ENCODE results near the gene WIF1.

Gene WIF1

GRCh38 chr12:65123435-65124063 lies 2.4 kb upstream of the WIF1 start:
- TF ChIP-seq CTCF (IDR thresholded peaks at IDR 0.05; ENCODE audit: insufficient read depth, low read depth, low read length, missing control alignments): peak; percentile 54
- DNase-seq (ENCODE audit: low read depth): peak; percentile 56
- H3K4me3 ChIP-seq (ENCODE audit: low read depth, low read length): no peak overlapping the region

GRCh38 chr12:65122703-65123102 lies 1.6 kb upstream of the WIF1 start:
- DNase-seq (ENCODE audit: low read depth): no peak
- TF ChIP-seq CTCF (IDR thresholded peaks at IDR 0.05; ENCODE audit: insufficient read depth, low read depth, low read length, missing control alignments): no peak

GRCh38 chr12:65121956-65122469 lies 908 bp upstream of the WIF1 start:
- TF ChIP-seq CTCF (IDR thresholded peaks at IDR 0.05; ENCODE audit: insufficient read depth, low read depth, low read length, missing control alignments): no peak
- H3K4me3 ChIP-seq (ENCODE audit: low read depth, low read length): no peak overlapping the region
- DNase-seq (ENCODE audit: low read depth): no peak

More at GRCh38 chr12:65122703-65123102, 1.6 kb upstream of the WIF1 start:
- no peak overlapping the region for H3K4me3 ChIP-seq (ENCODE audit: low read depth, low read length)

- no peak for TF ChIP-seq CTCF (IDR thresholded peaks at IDR 0.05; ENCODE audit: insufficient read depth, low read depth, low read length, missing control alignments)
- DNase-seq (ENCODE audit: low read depth): no peak
- H3K4me3 ChIP-seq (ENCODE audit: low read depth, low read length): no peak overlapping the region
These were observed 2.0 kb downstream of the WIF1 start for GRCh38 chr12:65119063-65119462.

- TF ChIP-seq CTCF (IDR thresholded peaks at IDR 0.05; ENCODE audit: insufficient read depth, low read depth, low read length, missing control alignments): no peak
- no peak for DNase-seq (ENCODE audit: low read depth)
- H3K4me3 ChIP-seq (ENCODE audit: low read depth, low read length): no peak overlapping the region
These were observed 7.5 kb downstream of the WIF1 start for GRCh38 chr12:65113621-65114035.

- TF ChIP-seq CTCF (IDR thresholded peaks at IDR 0.05; ENCODE audit: insufficient read depth, low read depth, low read length, missing control alignments): peak; percentile 23
- no peak for DNase-seq (ENCODE audit: low read depth)
- no peak overlapping the region for H3K4me3 ChIP-seq (ENCODE audit: low read depth, low read length)
These were observed 14.2 kb downstream of the WIF1 start for GRCh38 chr12:65106948-65107347.

GRCh38 chr12:65100140-65100539 lies 21.0 kb downstream of the WIF1 start:
- no peak overlapping the region for H3K4me3 ChIP-seq (ENCODE audit: low read depth, low read length)
- peak; percentile 24 for DNase-seq (ENCODE audit: low read depth)

More at GRCh38 chr12:65100140-65100539, 21.0 kb downstream of the WIF1 start:
- peak; percentile 15 for TF ChIP-seq CTCF (IDR thresholded peaks at IDR 0.05; ENCODE audit: insufficient read depth, low read depth, low read length, missing control alignments)

All from GM12865 (cell line).